HG03064 (cell line): Measurements from ENCODE around the gene CCDC150.
"Not testable (repeated sequence)": the region's sequence is repeated elsewhere in the genome, so short reads cannot be mapped to it uniquely, and the experiment has no call there.

ENCODE experiments used
- ATAC-seq: cut with Tn5 transposase; IDR thresholded peaks from one replicate; pipeline ENCODE4 v1.9.1; 2021; ENCODE audit warnings: low read depth; ENCODE audit not compliant: unreplicated experiment

CCDC150 gene

GRCh38 chr2:196639180-196640030 is at the start of gene CCDC150:
TSS of gene CCDC150 (plus strand) at chr2:196639715. CDS start at chr2:196639767, 52 bp downstream.
- ATAC-seq: peak; percentile 100

- ATAC-seq: no peak
Observed at GRCh38 chr2:196590286-196590685, 49.2 kb upstream of the CCDC150 start.

GRCh38 chr2:196591004-196591403 is 48.5 kb upstream of the CCDC150 start:
- no peak for ATAC-seq

- no peak for ATAC-seq
Observed at GRCh38 chr2:196591621-196592022, 47.9 kb upstream of the CCDC150 start.

- ATAC-seq: peak; percentile 10
Observed at GRCh38 chr2:196592331-196592910, 47.1 kb upstream of the CCDC150 start.

- ATAC-seq: peak; percentile 62
Observed at GRCh38 chr2:196592911-196593881, 46.3 kb upstream of the CCDC150 start, which contains the start of gene HECW2. TSS of gene HECW2 (minus strand) at chr2:196593554.

- no peak for ATAC-seq
Observed at GRCh38 chr2:196594158-196594557, 45.4 kb upstream of the CCDC150 start.

GRCh38 chr2:196597531-196597930 is 42.0 kb upstream of the CCDC150 start:
- ATAC-seq: no peak

- ATAC-seq: no peak
Observed at GRCh38 chr2:196598412-196598811, 41.1 kb upstream of the CCDC150 start.

- no peak for ATAC-seq
Observed at GRCh38 chr2:196598846-196599245, 40.7 kb upstream of the CCDC150 start.

- no peak for ATAC-seq
Observed at GRCh38 chr2:196601430-196602306, 37.8 kb upstream of the CCDC150 start.

- ATAC-seq: no peak
Observed at GRCh38 chr2:196604196-196604595, 35.3 kb upstream of the CCDC150 start.

GRCh38 chr2:196606516-196606915 is 33.0 kb upstream of the CCDC150 start:
- ATAC-seq: no peak

- ATAC-seq: no peak
Observed at GRCh38 chr2:196607073-196607472, 32.4 kb upstream of the CCDC150 start.

- ATAC-seq: not testable (repeated sequence)
Observed at GRCh38 chr2:196607896-196608295, 31.6 kb upstream of the CCDC150 start.

- no peak for ATAC-seq
Observed at GRCh38 chr2:196609806-196610205, 29.7 kb upstream of the CCDC150 start.

- ATAC-seq: no peak
Observed at GRCh38 chr2:196610796-196611195, 28.7 kb upstream of the CCDC150 start.

GRCh38 chr2:196613302-196613701 is 26.2 kb upstream of the CCDC150 start:
- no peak for ATAC-seq

- no peak for ATAC-seq
Observed at GRCh38 chr2:196617430-196617829, 22.1 kb upstream of the CCDC150 start.

GRCh38 chr2:196618661-196619060 is 20.9 kb upstream of the CCDC150 start:
- no peak for ATAC-seq
